ENCODE results near the gene AFF3. TPM values are rescaled to one million over a fixed set of nuclear protein-coding genes. Genes with fewer than 3 reads are reported as not detected.

AFF3 gene
- total and polyA plus RNA-seq, 2 of the 13 experiments (the other 11 are each of a cell fraction or from before 2014, with no cell fraction given): not detected

GRCh38 chr2:99898336-99899048, 243.9 kb downstream of the AFF3 start:
- no peak for FAIRE-seq
- in situ Hi-C loops (cut with HindIII; ENCODE audit: extremely low pct_ligation_motif_present, low pct_unique_long_range_greater_than_20kb) (no loop called here), intact Hi-C loops (cut with micrococcal nuclease; ENCODE audit: unreplicated experiment) (no loop called here)
- H3K4me2 ChIP-seq (ENCODE audit: low read depth, low read length): no peak overlapping the region
- TF ChIP-seq ZSCAN25 (CRISPR knock-in tag; IDR thresholded peaks at IDR 0.05): no peak
- TF ChIP-seq ZNF343 (CRISPR knock-in tag; IDR thresholded peaks at IDR 0.05): no peak
- no peak for TF ChIP-seq ARID3A (IDR thresholded peaks at IDR 0.05; ENCODE audit: low read depth, low read length)
- 0 out of 2 replicates have a peak, but pooled peaks have one; percentile 43 for TF ChIP-seq EED (CRISPR knock-in tag; IDR thresholded peaks at IDR 0.05)
- TF ChIP-seq SP2 (CRISPR knock-in tag; IDR thresholded peaks at IDR 0.05): no peak
- TF ChIP-seq DPF2 (CRISPR knock-in tag; IDR thresholded peaks at IDR 0.05; ENCODE audit: borderline replicate concordance, low read depth): no peak
- TF ChIP-seq YEATS4 (CRISPR knock-in tag; IDR thresholded peaks at IDR 0.05; ENCODE audit: borderline replicate concordance): no peak
- TF ChIP-seq SMAD3 (CRISPR knock-in tag; IDR thresholded peaks at IDR 0.05): no peak
- 0 out of 2 replicates have a peak, but pooled peaks have one; percentile 21 for TF ChIP-seq MAF1 (CRISPR knock-in tag; IDR thresholded peaks at IDR 0.05; ENCODE audit: borderline replicate concordance)
- TF ChIP-seq RFXANK (CRISPR knock-in tag; IDR thresholded peaks at IDR 0.05): no peak
- TF ChIP-seq ZNF230 (CRISPR knock-in tag; IDR thresholded peaks at IDR 0.05): no peak
- TF ChIP-seq TFAP4 (IDR thresholded peaks at IDR 0.05; ENCODE audit: borderline replicate concordance, low read depth): no peak
- no peak for TF ChIP-seq CEBPG (CRISPR knock-in tag; IDR thresholded peaks at IDR 0.05)
- no peak for TF ChIP-seq ZGPAT (CRISPR knock-in tag; IDR thresholded peaks at IDR 0.05)
- H3K9ac ChIP-seq (ENCODE audit: insufficient read depth, low read depth, low read length): no peak overlapping the region
- WGBS (ENCODE audit: low lambda C conversion rate): 41% methylated on average over 12 of the region's 12 CpGs
- BruUV-seq (replicated peaks): no TSS peak
- H3K79me2 ChIP-seq (ENCODE audit: insufficient read depth, low read length): no peaks in the 10 kb centered on the region
- H2AFZ ChIP-seq (ENCODE audit: low read length): no peak overlapping the region
- H3K4me1 ChIP-seq (ENCODE audit: insufficient read depth, low read length): peaks cover 13% of the 10 kb centered on the region; the same call in 1 of the 2 replicates
- H3K9me3 ChIP-seq (ENCODE audit: low read length): no peaks in the 10 kb centered on the region
- ATAC-seq: no peak
- H3K27me3 ChIP-seq (ENCODE audit: control insufficient read depth in 1 of 2, insufficient read depth in 2 of 2, low read length in 2 of 2): peaks cover 0 to 7% of the 10 kb centered on the region in 2 experiments; a peak in 1 of 5 replicates
- no peak for DNase-seq (ENCODE audit: low spot score)
- H3K36me3 ChIP-seq (replicated peaks in 1 of 2; ENCODE audit: control insufficient read depth in 1 of 2, insufficient read depth in 2 of 2, low read length in 2 of 2): no peaks in the 10 kb centered on the region
- ChIA-PET CTCF (ENCODE audit: low intra/inter-chr PET ratio, low total read pairs) (no interaction called here), POLR2A (no interaction called here)
- no peak overlapping the region for H3K27ac ChIP-seq (ENCODE audit: extremely low read length, insufficient read depth, low read length)
- H3K4me3 ChIP-seq (replicated peaks in 1 of 3; ENCODE audit: insufficient read depth in 1 of 3, low read depth in 2 of 3, low read length in 3 of 3): no peak overlapping the region
- no peaks in the 10 kb centered on the region for H4K20me1 ChIP-seq (ENCODE audit: insufficient read depth, low read length)

Data from HepG2 (cell line).